RWPE1 (cell line): ENCODE data around the gene ACSS1.

Experiments
- CTCF ChIA-PET: fragments of 350-600 bp; sonication (Branson Sonifier 250); formaldehyde crosslinking; extraction: SDS; loops from one replicate; lab custom pipeline; 2021; lab: Yijun Ruan, JAX
- POLR2A ChIA-PET: fragments of 400-600 bp; formaldehyde crosslinking; extraction: SDS; loops from one replicate; lab custom pipeline; 2020; ENCODE audit warnings: antibody characterized with exemption; ENCODE audit not compliant: low non-redundant PET; lab: Yijun Ruan, JAX
- DNase-seq: peaks from one replicate; pipeline ENCODE4 v3.0.0; 2012; ENCODE audit warnings: low spot score
- H3K27ac ChIP-seq: fragments of 450-650 bp; 2 replicates; pipeline ENCODE4 v1.5.1; 2017
- CTCF ChIP-seq: fragments of 450-650 bp; conservative IDR thresholded peaks from 2 replicates; pipeline ENCODE4 v1.5.1; 2017; ENCODE audit warnings: low read depth, mild to moderate bottlenecking

The ACSS1 gene

GRCh38 chr20:25079171-25079570 lies 21.2 kb upstream of the ACSS1 start:
- no peak overlapping the region for H3K27ac ChIP-seq
- CTCF ChIA-PET: no interaction called here
- POLR2A ChIA-PET: no interaction called here
- no peak for TF ChIP-seq CTCF
- no peak for DNase-seq

DNA sequence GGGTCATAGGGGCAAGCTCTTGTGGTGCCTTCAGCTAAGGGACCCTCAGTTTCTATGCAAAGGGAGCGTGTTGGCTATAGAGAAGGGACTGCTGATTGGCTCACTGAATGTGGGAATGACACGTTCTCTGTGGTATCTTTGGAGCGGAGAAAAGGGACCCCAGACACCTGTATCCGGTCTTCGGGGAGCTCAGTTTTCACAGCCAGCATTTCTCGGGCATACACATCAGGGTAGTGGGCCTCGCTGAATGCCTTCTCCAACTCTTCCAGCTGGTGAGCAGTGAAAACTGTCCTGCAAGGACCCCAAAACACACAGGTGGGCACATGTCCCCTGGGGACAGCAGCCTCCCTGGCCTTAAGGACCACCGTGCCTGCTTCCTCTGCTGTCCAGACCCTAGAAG lies 20.7 kb upstream of the ACSS1 start:
- CTCF ChIA-PET: no interaction called here
- no peak overlapping the region for H3K27ac ChIP-seq
- DNase-seq: no peak
- no peak for TF ChIP-seq CTCF
- POLR2A ChIA-PET: no interaction called here

DNA sequence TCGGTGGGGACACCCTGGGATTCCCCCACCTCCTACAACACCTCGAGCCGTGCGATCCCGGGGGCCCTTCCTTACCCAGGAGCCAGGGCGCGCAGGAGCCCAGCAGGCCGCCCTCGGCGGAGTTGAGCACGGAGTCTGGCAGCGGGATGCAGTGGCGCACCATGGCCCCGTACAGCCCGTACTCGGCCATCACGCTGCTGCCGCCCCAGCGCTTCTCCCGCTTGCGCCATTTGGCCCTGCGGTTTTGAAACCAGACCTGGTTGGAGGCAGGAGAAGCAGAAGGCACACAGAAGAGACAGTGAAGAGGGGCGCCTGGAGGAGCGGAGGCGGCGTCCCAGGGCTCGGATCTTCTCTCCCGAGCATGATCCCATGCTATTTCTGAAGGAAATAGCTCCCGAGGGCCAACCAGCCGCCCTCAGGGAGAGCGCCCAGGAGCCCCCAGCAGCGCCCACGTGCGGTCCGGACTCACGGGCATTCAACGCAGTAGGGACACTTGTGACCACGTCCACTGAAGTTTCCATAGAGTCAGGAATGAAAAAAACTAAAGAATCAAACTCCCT lies 19.8 kb upstream of the ACSS1 start:
- CTCF ChIA-PET: no interaction called here
- DNase-seq: no peak
- H3K27ac ChIP-seq: no peak overlapping the region
- no peak for TF ChIP-seq CTCF
- POLR2A ChIA-PET: no interaction called here

- peak; percentile 72 for DNase-seq
- ChIA-PET CTCF (interaction anchor here (0.6 to 0.7 kb wide), 2 partner anchors 96 to 191 kb away, joined by 3 to 4 read pairs; no protein-coding TSS in a partner anchor), POLR2A (no interaction called here)
- TF ChIP-seq CTCF: peak; percentile 52
- H3K27ac ChIP-seq: no peak overlapping the region
Observed at GRCh38 chr20:25076731-25077609, 19.0 kb upstream of the ACSS1 start.

DNA sequence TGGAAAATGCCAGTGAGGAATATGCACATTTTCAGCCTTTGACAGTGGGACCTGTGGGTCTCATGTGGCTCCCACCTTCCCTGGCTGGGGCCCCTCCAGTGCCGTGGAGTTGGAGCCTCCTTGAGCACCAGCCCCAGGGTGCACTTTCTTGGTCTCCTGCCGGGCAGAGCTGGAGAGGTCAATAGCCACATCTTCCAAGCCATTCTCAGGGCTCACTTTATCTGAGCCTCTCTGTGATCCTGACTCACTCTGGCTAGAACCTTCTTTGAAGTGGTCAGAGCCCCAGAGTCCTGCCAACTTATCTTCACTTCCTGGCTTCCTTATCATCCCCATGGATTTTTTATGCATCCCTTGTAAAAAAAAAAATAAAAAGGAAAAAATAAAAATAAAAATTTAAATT lies 18.3 kb upstream of the ACSS1 start:
- POLR2A ChIA-PET: no interaction called here
- CTCF ChIA-PET: interaction anchor here (0.7 kb wide), 1 partner anchor 97 kb away, joined by 4 read pairs; no protein-coding TSS in a partner anchor
- no peak overlapping the region for H3K27ac ChIP-seq
- no peak for DNase-seq
- no peak for TF ChIP-seq CTCF

DNA sequence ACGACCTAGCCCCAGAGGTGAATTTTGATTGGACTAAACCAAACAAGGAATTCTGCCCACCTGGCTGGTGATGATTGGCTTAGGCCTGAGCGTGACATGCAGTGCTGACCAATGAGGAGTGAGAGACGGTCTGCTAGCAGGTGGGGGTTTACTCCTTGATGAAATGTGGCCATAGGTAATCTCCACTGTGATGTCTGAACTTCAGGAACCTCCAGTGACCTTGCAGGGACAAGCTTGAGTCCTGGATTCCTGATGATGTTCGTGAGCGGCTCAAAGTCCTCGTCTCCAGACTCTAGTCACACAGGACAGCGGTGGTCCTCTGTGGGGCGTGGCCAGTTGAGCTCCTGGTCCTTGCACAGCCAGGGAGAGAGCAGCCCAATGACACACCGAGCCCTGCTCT lies 15.6 kb upstream of the ACSS1 start:
- DNase-seq: no peak
- H3K27ac ChIP-seq: no peak overlapping the region
- CTCF ChIA-PET: interaction anchor here (0.5 kb wide), 1 partner anchor 85 kb away, joined by 3 read pairs; no protein-coding TSS in a partner anchor
- TF ChIP-seq CTCF: no peak
- POLR2A ChIA-PET: no interaction called here
